GM23338 (cell line): ENCODE results near the gene TXNDC16. TPM values are rescaled to one million over a fixed set of nuclear protein-coding genes. Genes with fewer than 3 reads are reported as not detected.

Experiments used
- ATAC-seq: fragments of 200-7000 bp; cut with Tn5 transposase; 3 replicates; pipeline ENCODE4 v1.9.1; 2020
- DNase-seq: peaks from one replicate; pipeline ENCODE4 v3.0.0-alpha.2; 2015; ENCODE audit warnings: low spot score
- H2AFZ ChIP-seq: fragments of 200-600 bp; sonication (generic); 2 replicates; pipeline ENCODE4 v1.8.0; 2016; ENCODE audit warnings: antibody characterized with exemption, mild to moderate bottlenecking, moderate library complexity
- H3F3A ChIP-seq: fragments of 200-600 bp; sonication (generic); replicated peaks from 2 replicates; pipeline ENCODE4 v1.8.0; 2017; ENCODE audit warnings: antibody characterized with exemption, mixed run types, low read depth
- H3K27ac ChIP-seq: fragments of 200-600 bp; sonication (generic); 2 replicates; pipeline ENCODE4 v1.6.1; 2016; ENCODE audit warnings: low read depth
- H3K27me3 ChIP-seq: fragments of 200-600 bp; sonication (generic); 2 replicates; pipeline ENCODE4 v1.8.0; 2016; ENCODE audit warnings: mild to moderate bottlenecking, mixed run types, moderate library complexity; ENCODE audit not compliant: insufficient read depth
- H3K36me3 ChIP-seq: fragments of 200-600 bp; sonication (generic); 2 replicates; pipeline ENCODE4 v1.8.0; 2016; ENCODE audit warnings: mild to moderate bottlenecking; ENCODE audit not compliant: insufficient read depth
- H3K4me1 ChIP-seq: fragments of 200-600 bp; sonication (generic); 2 replicates; pipeline ENCODE4 v1.8.0; 2016; ENCODE audit warnings: mild to moderate bottlenecking, moderate library complexity; ENCODE audit not compliant: insufficient read depth
- H3K4me2 ChIP-seq: fragments of 200-600 bp; sonication (generic); 2 replicates; pipeline ENCODE4 v1.7.1; 2017; ENCODE audit warnings: mixed run types
- H3K4me3 ChIP-seq: fragments of 200-600 bp; sonication (generic); 2 replicates; pipeline ENCODE4 v1.6.1; 2016; ENCODE audit warnings: mixed run types
- H3K79me2 ChIP-seq: fragments of 200-600 bp; sonication (generic); replicated peaks from 2 replicates; pipeline ENCODE4 v1.8.0; 2017; ENCODE audit warnings: mild to moderate bottlenecking; ENCODE audit not compliant: insufficient read depth
- H3K9me2 ChIP-seq: fragments of 200-600 bp; sonication (generic); 2 replicates; pipeline ENCODE4 v1.8.0; 2017; ENCODE audit not compliant: insufficient read depth
- H4K20me1 ChIP-seq: fragments of 200-600 bp; sonication (generic); replicated peaks from 2 replicates; pipeline ENCODE4 v1.8.0; 2017; ENCODE audit warnings: mild to moderate bottlenecking; ENCODE audit not compliant: insufficient read depth
- H3K27ac Mint-ChIP-seq: 2 replicates; pipeline ENCODE4 v1.8.0; 2020; ENCODE audit warnings: inconsistent platforms, mild to moderate bottlenecking, moderate library complexity, mixed read lengths
- H3K27me3 Mint-ChIP-seq: 3 replicates; pipeline ENCODE4 v1.8.0; 2022; ENCODE audit warnings: low read depth, mild to moderate bottlenecking, moderate library complexity, mixed read lengths, inconsistent platforms; ENCODE audit not compliant: insufficient read depth, poor library complexity
- H3K36me3 Mint-ChIP-seq: 3 replicates; pipeline ENCODE4 v1.8.0; 2021; ENCODE audit warnings: low read depth, mild to moderate bottlenecking, inconsistent platforms, moderate library complexity, mixed read lengths
- H3K4me1 Mint-ChIP-seq: 3 replicates; pipeline ENCODE4 v1.8.0; 2020; ENCODE audit warnings: mild to moderate bottlenecking, inconsistent platforms, mixed read lengths
- H3K4me3 Mint-ChIP-seq: 3 replicates; pipeline ENCODE4 v1.8.0; 2021; ENCODE audit warnings: moderate library complexity, mild to moderate bottlenecking, inconsistent platforms, mixed read lengths
- H3K9me3 Mint-ChIP-seq: 3 replicates; pipeline ENCODE4 v1.8.0; 2020; ENCODE audit warnings: moderate library complexity, mild to moderate bottlenecking, inconsistent platforms, mixed read lengths
- EZH2 ChIP-seq: fragments of 200-600 bp; sonication (generic); IDR thresholded peaks from one replicate; pipeline ENCODE4 v1.8.0; 2017; ENCODE audit warnings: antibody characterized with exemption, mild to moderate bottlenecking, low read depth; ENCODE audit not compliant: unreplicated experiment
- NANOG ChIP-seq: IDR thresholded peaks from 2 replicates; pipeline ENCODE4 v1.6.1; 2016; ENCODE audit warnings: antibody characterized with exemption, borderline replicate concordance
- POLR2AphosphoS5 ChIP-seq: IDR thresholded peaks from 2 replicates; pipeline ENCODE4 v1.6.1; 2016; ENCODE audit warnings: antibody characterized with exemption, low read depth
- ZNF331 ChIP-seq: fragments of 250-450 bp; sonication (Bioruptor Pico); IDR thresholded peaks from 2 replicates; pipeline ENCODE4 v1.5.0; 2020; ENCODE audit warnings: low read depth, mild to moderate bottlenecking, moderate library complexity
- polyA plus RNA-seq: library from polyadenylated mRNA; unstranded; fragments of >200 nt; fragmentation: Nextera tagmentation; extraction: Ambion mirVana; gene quantifications from 2 replicates; pipeline ENCODE4 v1.2.1, GENCODE V29; 2016
- total RNA-seq: library from RNA; depleted of rRNA; stranded (reverse); fragments of >200 nt; shearing (Covaris generic); gene quantifications from 2 replicates; pipeline ENCODE4 v1.2.3, GENCODE V29; 2014
- TF ChIP-seq, protein P1 (sequence below): fragments of 250-450 bp; sonication (Bioruptor Pico); IDR thresholded peaks from 2 replicates; pipeline ENCODE4 v1.5.0; 2020; ENCODE audit warnings: mild to moderate bottlenecking, moderate library complexity
- TF ChIP-seq, protein P2 (sequence below): IDR thresholded peaks from 2 replicates; pipeline ENCODE4 v1.6.1; 2016; ENCODE audit warnings: antibody characterized with exemption

TXNDC16 gene
- total and polyA plus RNA-seq, 2 experiments from 2014 or later = 13.6 to 14.0 TPM

GRCh38 chr14:52513249-52513648 is 39.1 kb downstream of the TXNDC16 start:
- peaks cover 6% of the 10 kb centered on the region for H3K36me3 Mint-ChIP-seq
- no peak overlapping the region for H3K4me3 ChIP-seq
- ATAC-seq (no peak), DNase-seq (no peak)
- no peaks in the 10 kb centered on the region for H3K9me2 ChIP-seq
- H3K4me2 ChIP-seq = no peak overlapping the region
- no peak overlapping the region for H3K4me3 Mint-ChIP-seq
- H3K27ac ChIP-seq = no peak overlapping the region
- no peak overlapping the region for H2AFZ ChIP-seq
- H3K9me3 Mint-ChIP-seq = no peaks in the 10 kb centered on the region
- no peaks in the 10 kb centered on the region for H3K27me3 ChIP-seq
- no peaks in the 10 kb centered on the region for H3K27me3 Mint-ChIP-seq
- no peaks in the 10 kb centered on the region for H3F3A ChIP-seq
- H3K79me2 ChIP-seq = no peaks in the 10 kb centered on the region
- peaks cover 19% of the 10 kb centered on the region for H3K4me1 Mint-ChIP-seq
- no peak overlapping the region for H3K27ac Mint-ChIP-seq
- H4K20me1 ChIP-seq = no peaks in the 10 kb centered on the region
- TF ChIP-seq EZH2 (no peak), NANOG (no peak)
- no peaks in the 10 kb centered on the region for H3K36me3 ChIP-seq
- H3K4me1 ChIP-seq = peaks cover 10% of the 10 kb centered on the region; the same call in 1 of the 2 replicates

DNA sequence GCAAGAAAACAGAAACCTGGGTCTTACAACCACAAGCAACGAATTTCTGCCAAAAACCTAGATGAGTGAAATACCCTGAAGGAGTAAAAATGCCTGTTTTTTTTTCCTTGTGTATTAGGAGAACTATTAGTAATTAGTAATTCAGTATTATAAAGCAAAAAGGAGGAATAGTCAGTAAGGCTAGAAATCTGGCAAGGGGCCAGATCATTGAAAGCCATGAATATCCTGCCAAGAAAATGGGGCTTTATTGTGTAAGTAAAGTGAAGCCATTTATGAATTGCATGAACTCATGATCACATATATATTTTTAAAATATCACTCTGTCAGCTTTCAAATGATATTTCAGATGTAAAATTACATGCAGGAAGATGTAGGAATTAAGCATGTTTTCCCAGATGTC is 57.9 kb downstream of the TXNDC16 start:
- Histone ChIP-seq H2AFZ (no peak overlapping the region), H3K36me3 (peaks cover 3% of the 10 kb centered on the region; the same call in 1 of the 2 replicates), H3K4me1 (no peaks in the 10 kb centered on the region), H3K4me2 (no peak overlapping the region), H3K27me3 (no peaks in the 10 kb centered on the region), H3K4me3 (no peak overlapping the region), H3K9me2 (no peaks in the 10 kb centered on the region), H3K27ac (no peak overlapping the region), H4K20me1 (no peaks in the 10 kb centered on the region), H3K79me2 (no peaks in the 10 kb centered on the region), H3F3A (no peaks in the 10 kb centered on the region)
- TF ChIP-seq ZNF331 (CRISPR knock-in tag) = no peak
- no peak overlapping the region for H3K27ac Mint-ChIP-seq
- no peak overlapping the region for H3K4me3 Mint-ChIP-seq
- no peaks in the 10 kb centered on the region; the same call in 2 of the 3 replicates for H3K4me1 Mint-ChIP-seq
- no peak for DNase-seq
- no peaks in the 10 kb centered on the region; the same call in 2 of the 3 replicates for H3K9me3 Mint-ChIP-seq
- H3K27me3 Mint-ChIP-seq = peaks cover 2% of the 10 kb centered on the region
- no peak for ATAC-seq
- H3K36me3 Mint-ChIP-seq = peaks cover 14% of the 10 kb centered on the region; the same call in 1 of the 3 replicates

DNA sequence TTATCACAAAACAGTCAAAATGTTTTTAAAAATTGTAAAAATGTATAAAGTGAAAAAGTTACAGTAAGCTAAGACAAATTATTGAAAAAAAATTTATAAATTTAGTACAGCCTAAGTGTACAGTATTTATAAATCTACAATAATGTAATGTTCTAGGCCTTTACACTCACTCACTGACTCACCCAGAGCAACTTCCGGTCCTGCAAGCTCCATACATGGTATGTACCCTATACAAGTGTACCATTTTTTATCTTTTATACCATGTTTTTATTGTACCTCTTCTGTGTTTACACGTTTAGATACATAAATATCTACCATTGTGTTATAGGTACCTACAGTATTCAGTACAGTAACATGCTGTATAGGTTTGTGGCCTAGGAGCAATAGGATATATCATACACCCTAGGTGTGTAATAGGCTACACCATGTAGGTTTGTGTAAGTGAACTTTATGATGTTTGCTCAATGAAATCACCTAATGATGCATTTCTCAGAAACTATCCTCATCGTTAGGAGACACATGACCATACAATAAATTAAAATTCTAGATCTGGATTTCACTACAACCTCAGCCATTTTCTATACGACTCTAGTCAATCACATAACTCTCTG is 66.8 kb downstream of the TXNDC16 start:
- Mint-ChIP-seq H3K27ac (no peak overlapping the region), H3K9me3 (no peaks in the 10 kb centered on the region), H3K4me1 (no peaks in the 10 kb centered on the region), H3K27me3 (peaks cover 2% of the 10 kb centered on the region), H3K4me3 (no peak overlapping the region), H3K36me3 (no peaks in the 10 kb centered on the region; the same call in 2 of the 3 replicates)
- no peak for ATAC-seq
- Histone ChIP-seq H3F3A (no peaks in the 10 kb centered on the region), H2AFZ (no peak overlapping the region), H3K36me3 (no peaks in the 10 kb centered on the region), H3K79me2 (no peaks in the 10 kb centered on the region), H3K4me1 (no peaks in the 10 kb centered on the region), H3K4me2 (no peak overlapping the region), H3K9me2 (no peaks in the 10 kb centered on the region), H3K27ac (no peak overlapping the region), H4K20me1 (no peaks in the 10 kb centered on the region), H3K27me3 (no peaks in the 10 kb centered on the region), H3K4me3 (no peak overlapping the region)
- no peak for DNase-seq
- no peak for TF ChIP-seq NANOG
- TF ChIP-seq, protein P1, sequence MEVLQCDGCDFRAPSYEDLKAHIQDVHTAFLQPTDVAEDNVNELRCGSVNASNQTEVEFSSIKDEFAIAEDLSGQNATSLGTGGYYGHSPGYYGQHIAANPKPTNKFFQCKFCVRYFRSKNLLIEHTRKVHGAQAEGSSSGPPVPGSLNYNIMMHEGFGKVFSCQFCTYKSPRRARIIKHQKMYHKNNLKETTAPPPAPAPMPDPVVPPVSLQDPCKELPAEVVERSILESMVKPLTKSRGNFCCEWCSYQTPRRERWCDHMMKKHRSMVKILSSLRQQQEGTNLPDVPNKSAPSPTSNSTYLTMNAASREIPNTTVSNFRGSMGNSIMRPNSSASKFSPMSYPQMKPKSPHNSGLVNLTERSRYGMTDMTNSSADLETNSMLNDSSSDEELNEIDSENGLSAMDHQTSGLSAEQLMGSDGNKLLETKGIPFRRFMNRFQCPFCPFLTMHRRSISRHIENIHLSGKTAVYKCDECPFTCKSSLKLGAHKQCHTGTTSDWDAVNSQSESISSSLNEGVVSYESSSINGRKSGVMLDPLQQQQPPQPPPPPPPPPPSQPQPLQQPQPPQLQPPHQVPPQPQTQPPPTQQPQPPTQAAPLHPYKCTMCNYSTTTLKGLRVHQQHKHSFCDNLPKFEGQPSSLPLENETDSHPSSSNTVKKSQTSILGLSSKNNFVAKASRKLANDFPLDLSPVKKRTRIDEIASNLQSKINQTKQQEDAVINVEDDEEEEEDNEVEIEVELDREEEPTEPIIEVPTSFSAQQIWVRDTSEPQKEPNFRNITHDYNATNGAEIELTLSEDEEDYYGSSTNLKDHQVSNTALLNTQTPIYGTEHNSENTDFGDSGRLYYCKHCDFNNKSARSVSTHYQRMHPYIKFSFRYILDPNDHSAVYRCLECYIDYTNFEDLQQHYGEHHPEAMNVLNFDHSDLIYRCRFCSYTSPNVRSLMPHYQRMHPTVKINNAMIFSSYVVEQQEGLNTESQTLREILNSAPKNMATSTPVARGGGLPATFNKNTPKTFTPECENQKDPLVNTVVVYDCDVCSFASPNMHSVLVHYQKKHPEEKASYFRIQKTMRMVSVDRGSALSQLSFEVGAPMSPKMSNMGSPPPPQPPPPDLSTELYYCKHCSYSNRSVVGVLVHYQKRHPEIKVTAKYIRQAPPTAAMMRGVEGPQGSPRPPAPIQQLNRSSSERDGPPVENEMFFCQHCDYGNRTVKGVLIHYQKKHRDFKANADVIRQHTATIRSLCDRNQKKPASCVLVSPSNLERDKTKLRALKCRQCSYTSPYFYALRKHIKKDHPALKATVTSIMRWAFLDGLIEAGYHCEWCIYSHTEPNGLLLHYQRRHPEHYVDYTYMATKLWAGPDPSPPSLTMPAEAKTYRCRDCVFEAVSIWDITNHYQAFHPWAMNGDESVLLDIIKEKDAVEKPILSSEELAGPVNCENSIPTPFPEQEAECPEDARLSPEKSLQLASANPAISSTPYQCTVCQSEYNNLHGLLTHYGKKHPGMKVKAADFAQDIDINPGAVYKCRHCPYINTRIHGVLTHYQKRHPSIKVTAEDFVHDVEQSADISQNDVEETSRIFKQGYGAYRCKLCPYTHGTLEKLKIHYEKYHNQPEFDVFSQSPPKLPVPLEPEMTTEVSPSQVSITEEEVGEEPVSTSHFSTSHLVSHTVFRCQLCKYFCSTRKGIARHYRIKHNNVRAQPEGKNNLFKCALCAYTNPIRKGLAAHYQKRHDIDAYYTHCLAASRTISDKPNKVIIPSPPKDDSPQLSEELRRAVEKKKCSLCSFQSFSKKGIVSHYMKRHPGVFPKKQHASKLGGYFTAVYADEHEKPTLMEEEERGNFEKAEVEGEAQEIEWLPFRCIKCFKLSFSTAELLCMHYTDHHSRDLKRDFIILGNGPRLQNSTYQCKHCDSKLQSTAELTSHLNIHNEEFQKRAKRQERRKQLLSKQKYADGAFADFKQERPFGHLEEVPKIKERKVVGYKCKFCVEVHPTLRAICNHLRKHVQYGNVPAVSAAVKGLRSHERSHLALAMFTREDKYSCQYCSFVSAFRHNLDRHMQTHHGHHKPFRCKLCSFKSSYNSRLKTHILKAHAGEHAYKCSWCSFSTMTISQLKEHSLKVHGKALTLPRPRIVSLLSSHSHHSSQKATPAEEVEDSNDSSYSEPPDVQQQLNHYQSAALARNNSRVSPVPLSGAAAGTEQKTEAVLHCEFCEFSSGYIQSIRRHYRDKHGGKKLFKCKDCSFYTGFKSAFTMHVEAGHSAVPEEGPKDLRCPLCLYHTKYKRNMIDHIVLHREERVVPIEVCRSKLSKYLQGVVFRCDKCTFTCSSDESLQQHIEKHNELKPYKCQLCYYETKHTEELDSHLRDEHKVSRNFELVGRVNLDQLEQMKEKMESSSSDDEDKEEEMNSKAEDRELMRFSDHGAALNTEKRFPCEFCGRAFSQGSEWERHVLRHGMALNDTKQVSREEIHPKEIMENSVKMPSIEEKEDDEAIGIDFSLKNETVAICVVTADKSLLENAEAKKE (CRISPR knock-in tag) = no peak
- TF ChIP-seq POLR2AphosphoS5 = no peak
- TF ChIP-seq, protein P2, sequence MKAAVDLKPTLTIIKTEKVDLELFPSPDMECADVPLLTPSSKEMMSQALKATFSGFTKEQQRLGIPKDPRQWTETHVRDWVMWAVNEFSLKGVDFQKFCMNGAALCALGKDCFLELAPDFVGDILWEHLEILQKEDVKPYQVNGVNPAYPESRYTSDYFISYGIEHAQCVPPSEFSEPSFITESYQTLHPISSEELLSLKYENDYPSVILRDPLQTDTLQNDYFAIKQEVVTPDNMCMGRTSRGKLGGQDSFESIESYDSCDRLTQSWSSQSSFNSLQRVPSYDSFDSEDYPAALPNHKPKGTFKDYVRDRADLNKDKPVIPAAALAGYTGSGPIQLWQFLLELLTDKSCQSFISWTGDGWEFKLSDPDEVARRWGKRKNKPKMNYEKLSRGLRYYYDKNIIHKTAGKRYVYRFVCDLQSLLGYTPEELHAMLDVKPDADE = no peak
